22Rv1 (cell line): ENCODE results near the gene OR10H4.
"Not testable (repeated sequence)": the region's sequence is repeated elsewhere in the genome, so short reads cannot be mapped to it uniquely, and the experiment has no call there.

Experiments used
- ZFX ChIP-seq: fragments of 450-650 bp; IDR thresholded peaks from 2 replicates; pipeline ENCODE4 v1.6.1; 2017; ENCODE audit warnings: antibody characterized with exemption, borderline replicate concordance
- TF ChIP-seq, protein P1 (sequence below): fragments of 450-650 bp; IDR thresholded peaks from 2 replicates; pipeline ENCODE4 v1.5.1; 2017; ENCODE audit warnings: mild to moderate bottlenecking

DNA sequence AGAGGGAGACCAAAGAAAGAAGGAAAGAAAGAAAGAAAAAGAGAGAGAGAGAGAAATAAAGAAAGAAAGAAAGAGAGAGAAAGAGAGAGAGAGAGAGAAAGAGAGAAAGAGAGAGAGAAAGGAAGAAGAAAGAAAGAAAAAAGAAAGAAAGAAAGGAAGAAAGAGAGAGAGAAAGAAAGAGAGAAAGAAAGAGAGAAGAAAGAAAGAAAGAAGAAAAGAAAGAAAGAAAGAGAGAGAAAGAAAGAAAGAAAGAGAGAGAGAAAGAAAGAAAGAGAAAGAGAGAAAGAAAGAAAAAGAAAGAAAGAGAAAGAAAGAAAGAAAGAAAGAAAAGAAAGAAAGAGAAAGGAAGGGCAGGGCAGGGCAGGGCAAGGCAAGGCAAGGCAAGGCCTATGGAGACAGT, 23.2 kb downstream of the OR10H4 start:
- TF ChIP-seq, protein P1, sequence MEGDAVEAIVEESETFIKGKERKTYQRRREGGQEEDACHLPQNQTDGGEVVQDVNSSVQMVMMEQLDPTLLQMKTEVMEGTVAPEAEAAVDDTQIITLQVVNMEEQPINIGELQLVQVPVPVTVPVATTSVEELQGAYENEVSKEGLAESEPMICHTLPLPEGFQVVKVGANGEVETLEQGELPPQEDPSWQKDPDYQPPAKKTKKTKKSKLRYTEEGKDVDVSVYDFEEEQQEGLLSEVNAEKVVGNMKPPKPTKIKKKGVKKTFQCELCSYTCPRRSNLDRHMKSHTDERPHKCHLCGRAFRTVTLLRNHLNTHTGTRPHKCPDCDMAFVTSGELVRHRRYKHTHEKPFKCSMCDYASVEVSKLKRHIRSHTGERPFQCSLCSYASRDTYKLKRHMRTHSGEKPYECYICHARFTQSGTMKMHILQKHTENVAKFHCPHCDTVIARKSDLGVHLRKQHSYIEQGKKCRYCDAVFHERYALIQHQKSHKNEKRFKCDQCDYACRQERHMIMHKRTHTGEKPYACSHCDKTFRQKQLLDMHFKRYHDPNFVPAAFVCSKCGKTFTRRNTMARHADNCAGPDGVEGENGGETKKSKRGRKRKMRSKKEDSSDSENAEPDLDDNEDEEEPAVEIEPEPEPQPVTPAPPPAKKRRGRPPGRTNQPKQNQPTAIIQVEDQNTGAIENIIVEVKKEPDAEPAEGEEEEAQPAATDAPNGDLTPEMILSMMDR = not testable (repeated sequence)
- not testable (repeated sequence) for TF ChIP-seq ZFX
